H1 (cell line): Measurements from ENCODE around the gene UQCR10. TPM values are rescaled to one million over a fixed set of nuclear protein-coding genes. Genes with fewer than 3 reads are reported as not detected.

ENCODE experiments used
- ATF2 ChIP-seq: IDR thresholded peaks from 2 replicates; pipeline ENCODE4 v1.6.1; 2012; ENCODE audit warnings: low read length, inconsistent platforms
- MAFK ChIP-seq: IDR thresholded peaks from 2 replicates; pipeline ENCODE4 v1.6.1; 2012; ENCODE audit warnings: low read depth, mild to moderate bottlenecking, improper control_type of control experiment, low read length
- TAF7 ChIP-seq: optimal IDR thresholded peaks from 2 replicates; pipeline ENCODE3; 2011; ENCODE audit warnings: low read depth, mild to moderate bottlenecking, inconsistent platforms, low read length, moderate library complexity, borderline replicate concordance
- polyA plus RNA-seq, 7 experiments: library from polyadenylated mRNA; depleted of rRNA in 3 of 7; stranded (reverse) in 5 of 7; unstranded in 2 of 7; fragments of >200 nt in 5 of 7; fragments of 200-250 nt in 2 of 7; gene quantifications; 1 replicate in 5 of 7; 2 replicates in 1 of 7; 4 replicates in 1 of 7; pipeline versions ENCODE4 v1.2.1 to v1.2.3, GENCODE V29; 2011 to 2013; ENCODE audit warnings: missing spikeins in 2 of 7, mixed read lengths in 2 of 7
- total RNA-seq: library from RNA; stranded (reverse); fragmentation: NEBNext Ultra II Directional; extraction: Animal tissue kit (Norgen Biotek cat#: 25700); gene quantifications from 2 replicates; pipeline ENCODE4 v1.2.1, GENCODE V29; 2021

Gene UQCR10
- total and polyA plus RNA-seq, 2 of the 8 experiments (the other 6 are each of a cell fraction or from before 2014, with no cell fraction given), result 102 to 260 TPM

GRCh38 chr22:29784451-29785361 lies 17.5 kb downstream of the UQCR10 start (continued):
- TF ChIP-seq MAFK (no peak), TAF7 (no peak), ATF2 (no peak)
- TF ChIP-seq, all 59 proteins: peak for 0
